ENCODE data around the gene GNA12. TPM values are rescaled to one million over a fixed set of nuclear protein-coding genes. Genes with fewer than 3 reads are reported as not detected.

GNA12 gene
- total and polyA plus RNA-seq, 2 of the 4 experiments (the other 2 are of a cell fraction): 14.3 to 93.9 TPM

DNA sequence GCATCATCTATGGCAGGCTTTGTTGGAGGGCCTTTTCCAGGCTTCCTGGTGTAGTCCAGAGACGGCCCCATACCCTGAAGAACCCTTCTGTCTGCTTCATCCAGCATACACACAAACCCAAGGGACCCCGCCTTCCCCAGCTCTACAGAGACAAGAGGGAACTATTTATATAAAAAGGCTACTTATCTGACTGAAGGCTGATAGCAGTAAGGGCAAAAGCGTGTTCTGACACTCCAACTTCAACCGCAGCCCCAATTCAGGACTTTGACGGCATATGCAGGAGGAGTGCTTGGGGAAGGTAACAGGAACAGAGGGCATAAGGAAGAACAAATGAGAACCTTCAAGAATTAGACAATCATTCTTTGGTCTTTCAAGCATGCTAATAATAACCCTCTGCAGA lies 21.0 kb downstream of the GNA12 start:
- peak overlapping the region; percentile 67 for H3K14ac ChIP-seq (replicated peaks; ENCODE audit: low read depth, low read length)
- intact Hi-C loops (cut with micrococcal nuclease) (no loop called here), in situ Hi-C loops (cut with MboI; ENCODE audit: low sequenced_read_pairs) (no loop called here), dilution Hi-C loops (cut with HindIII; ENCODE audit: low sequenced_read_pairs, unreplicated experiment) (no loop called here)
- ChIA-PET POLR2A (ENCODE audit: unreplicated experiment) (no interaction called here), CTCF (no interaction called here)
- no peak overlapping the region for H3K4me3 ChIP-seq (ENCODE audit: insufficient read depth, low read depth, low read length)
- H4K91ac ChIP-seq (ENCODE audit: insufficient read depth, low read depth, low read length): peak overlapping the region; percentile 96
- peak overlapping the region; percentile 97 for H3K27ac ChIP-seq (ENCODE audit: insufficient read depth, low read length)
- no peak overlapping the region for H2AFZ ChIP-seq (replicated peaks; ENCODE audit: low read length, poor library complexity)
- no peak for DNase-seq
- H3K23ac ChIP-seq (ENCODE audit: low read depth, low read length): peak overlapping the region; percentile 72
- H3K36me3 ChIP-seq (ENCODE audit: control insufficient read depth, insufficient read depth, low read length): peaks cover 2% of the 10 kb centered on the region
- no CpG with 5 or more reads among the region's 5 CpGs for WGBS, 2 experiments (ENCODE audit: extremely low coverage in 2 of 2, insufficient read length in 1 of 2)
- H3K9me3 ChIP-seq (ENCODE audit: control insufficient read depth, insufficient read depth, low read length): no peaks in the 10 kb centered on the region
- H3K18ac ChIP-seq (ENCODE audit: low read depth, low read length): peak overlapping the region; percentile 93
- no peak for ATAC-seq (ENCODE audit: low read depth)
- H4K20me1 ChIP-seq (ENCODE audit: insufficient read depth, low read length): peaks cover 9% of the 10 kb centered on the region; the same call in 1 of the 2 replicates
- H2BK5ac ChIP-seq (ENCODE audit: low read depth, low read length, poor library complexity, severe bottlenecking): peak overlapping the region; percentile 87
- H2AK9ac ChIP-seq (replicated peaks; ENCODE audit: low read depth, low read length, poor library complexity): peak overlapping the region; percentile 87
- H2BK120ac ChIP-seq (ENCODE audit: low read depth, low read length): peak overlapping the region; percentile 93
- H3K56ac ChIP-seq (ENCODE audit: extremely low read depth, insufficient read depth, low read length): peak overlapping the region; percentile 91; the same call in 1 of the 2 replicates
- TF ChIP-seq SMC3 (IDR thresholded peaks at IDR 0.05; ENCODE audit: low read depth, low read length) (no peak), NFE2L2 (IDR thresholded peaks at IDR 0.05; ENCODE audit: low read depth, low read length) (no peak), CEBPB (IDR thresholded peaks at IDR 0.05; ENCODE audit: low read depth, low read length) (no peak)
- TF ChIP-seq, protein P1, sequence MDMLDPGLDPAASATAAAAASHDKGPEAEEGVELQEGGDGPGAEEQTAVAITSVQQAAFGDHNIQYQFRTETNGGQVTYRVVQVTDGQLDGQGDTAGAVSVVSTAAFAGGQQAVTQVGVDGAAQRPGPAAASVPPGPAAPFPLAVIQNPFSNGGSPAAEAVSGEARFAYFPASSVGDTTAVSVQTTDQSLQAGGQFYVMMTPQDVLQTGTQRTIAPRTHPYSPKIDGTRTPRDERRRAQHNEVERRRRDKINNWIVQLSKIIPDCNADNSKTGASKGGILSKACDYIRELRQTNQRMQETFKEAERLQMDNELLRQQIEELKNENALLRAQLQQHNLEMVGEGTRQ (IDR thresholded peaks at IDR 0.05; ENCODE audit: low read depth, low read length): no peak
- H4K8ac ChIP-seq (ENCODE audit: low read depth in 2 of 2, low read length in 2 of 2): peak overlapping the region; percentile 67 to 83
- no TSS peak for BruUV-seq (replicated peaks)
- peaks cover 59% of the 10 kb centered on the region for H3K4me1 ChIP-seq (ENCODE audit: control insufficient read depth, insufficient read depth, low read length)
- peak overlapping the region; percentile 46; the same call in 1 of the 2 replicates for H3K9ac ChIP-seq (ENCODE audit: low read depth, low read length)
- peaks cover 29 to 77% of the 10 kb centered on the region in 2 experiments for H3K79me1 ChIP-seq (ENCODE audit: low read depth in 1 of 2, low read length in 2 of 2)
- H3K27me3 ChIP-seq (ENCODE audit: control insufficient read depth, insufficient read depth, low read length): no peaks in the 10 kb centered on the region
- H2AK5ac ChIP-seq (ENCODE audit: low read depth, low read length): peak overlapping the region; percentile 92
- peak overlapping the region; percentile 95 for H2BK20ac ChIP-seq (ENCODE audit: low read depth, low read length)
- peak overlapping the region; percentile 99 for H3K4ac ChIP-seq (ENCODE audit: low read depth, low read length)
- peak overlapping the region; percentile 68 for H3K4me2 ChIP-seq (ENCODE audit: low read depth, low read length)
- peaks cover 35% of the 10 kb centered on the region for H3K9me1 ChIP-seq (ENCODE audit: insufficient read depth, low read length)
- H2BK15ac ChIP-seq (ENCODE audit: low read depth, low read length): peak overlapping the region; percentile 82
- peak overlapping the region; percentile 91 for H4K5ac ChIP-seq (ENCODE audit: low read depth, low read length)

All from IMR-90 (cell line).